ENCODE measurements around the gene SORBS2. TPM values are rescaled to one million over a fixed set of nuclear protein-coding genes. Genes with fewer than 3 reads are reported as not detected.

The SORBS2 gene
- total RNA-seq, 4 donors from 2014 or later, result 92.7 to 234 (median 122) TPM

DNA sequence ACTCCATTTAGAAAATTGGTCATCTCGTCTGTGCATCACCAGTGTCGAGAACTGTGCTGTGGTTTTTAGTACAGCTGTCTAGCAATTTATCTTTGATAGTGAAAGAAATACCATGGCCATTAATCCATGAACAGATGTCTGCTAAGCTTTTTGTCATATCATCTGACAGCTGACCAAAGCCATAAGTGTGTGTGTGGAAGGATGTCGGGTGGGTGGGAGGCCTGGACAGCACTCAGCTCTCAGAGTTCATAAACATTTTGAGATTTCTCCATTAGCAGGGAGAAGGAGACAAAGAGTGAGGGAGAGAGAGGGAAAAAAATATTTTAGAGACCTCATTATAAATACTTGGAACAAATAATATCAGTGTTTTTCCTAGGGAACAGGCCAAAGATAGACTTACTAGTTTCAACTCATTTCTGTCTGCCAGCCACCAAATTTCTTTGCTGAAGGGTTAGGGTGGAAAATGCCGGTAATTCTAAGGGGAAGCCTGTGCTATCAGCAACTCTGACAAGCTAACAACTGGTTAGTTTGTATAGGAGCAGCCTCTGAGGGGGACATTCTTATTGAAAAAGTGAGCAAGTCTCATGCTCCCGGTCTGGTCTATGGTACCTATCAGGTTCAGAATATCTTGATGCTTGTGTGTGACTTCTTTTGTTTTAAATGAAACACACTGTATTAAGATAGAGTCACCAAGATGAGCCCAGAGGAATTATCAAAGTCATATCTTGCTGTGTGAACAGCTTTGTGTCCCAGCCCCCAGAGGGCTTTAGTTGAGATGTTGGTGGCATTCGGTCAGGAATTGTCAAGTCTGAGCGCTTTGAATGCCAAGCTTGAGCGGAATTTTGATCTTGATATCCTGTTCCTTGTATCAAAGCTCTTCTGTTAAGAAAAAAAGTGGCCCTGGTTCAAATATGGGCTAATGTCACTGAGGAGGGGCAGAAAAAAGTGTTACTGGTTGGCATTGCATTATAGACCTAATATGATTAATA lies 234.7 kb downstream of the SORBS2 start:
- intact Hi-C loops (cut with DNase I; ENCODE audit: low total_unique reads), result no loop called here
- Histone ChIP-seq H3K36me3 (no peaks in the 10 kb centered on the region), H3K4me1 (peaks cover 0 to 11% (median 0%) of the 10 kb centered on the region in 4 donors), H3K4me3 (no peak overlapping the region), H3K27me3 (no peaks in the 10 kb centered on the region), H3K27ac (peak overlapping the region; percentile 14 to 59 (median 34)), H3K9me3 (no peaks in the 10 kb centered on the region)
- WGBS, 2 donors (ENCODE audit: low coverage in 1 of 2), result 76 to 79% methylated on average over 6 to 8 of the region's 8 CpGs
- in situ Hi-C loops (cut with MboI; ENCODE audit: low pct_ligation_motif_present in 1 of 4, low pct_unique_long_range_greater_than_20kb in 1 of 4, low sequenced_read_pairs in 3 of 4), result no loop called here
- TF ChIP-seq POLR2A (IDR thresholded peaks at IDR 0.05) (no peak), EP300 (IDR thresholded peaks at IDR 0.05; ENCODE audit: low read depth) (no peak)
- no peak for DNase-seq

DNA sequence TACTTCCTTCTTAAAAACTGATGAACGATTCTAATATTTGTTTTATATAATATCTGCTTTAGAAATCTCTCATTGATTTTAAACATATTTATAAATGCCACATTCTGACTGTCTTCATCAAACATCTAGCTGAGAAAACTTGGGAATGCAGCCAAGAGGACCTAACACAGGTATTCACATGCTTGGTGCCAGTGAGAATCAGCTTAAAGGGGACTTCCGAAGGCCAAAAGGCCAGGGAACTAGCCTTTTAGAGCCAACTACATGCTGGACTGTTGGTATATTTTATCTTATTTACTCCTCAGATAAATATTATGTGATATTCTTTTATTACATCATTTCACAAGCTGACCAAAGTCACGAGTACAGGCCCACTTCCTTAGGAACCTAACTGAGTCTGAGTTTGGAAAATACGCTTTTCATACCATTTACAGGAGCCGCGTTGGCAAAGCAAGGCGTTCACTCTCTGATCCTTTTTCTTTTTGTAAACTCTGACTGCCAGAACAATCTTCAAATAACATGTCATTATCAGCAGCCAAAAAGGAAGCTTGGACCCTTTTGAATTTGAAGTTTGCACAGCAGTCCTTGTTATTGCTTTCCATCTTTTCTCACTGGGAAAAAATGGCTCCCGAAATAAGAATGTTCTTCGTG lies 235.6 kb downstream of the SORBS2 start:
- in situ Hi-C loops (cut with MboI; ENCODE audit: low pct_ligation_motif_present in 1 of 4, low pct_unique_long_range_greater_than_20kb in 1 of 4, low sequenced_read_pairs in 3 of 4), result no loop called here
- H3K27ac ChIP-seq, result peak overlapping the region; percentile 14 to 59 (median 34)

GRCh38 chr4:185573651-185574199 lies 238.3 kb downstream of the SORBS2 start:
- TF ChIP-seq POLR2A (IDR thresholded peaks at IDR 0.05) (no peak), POLR2AphosphoS5 (IDR thresholded peaks at IDR 0.05) (no peak), CTCF (IDR thresholded peaks at IDR 0.05) (no peak), EP300 (IDR thresholded peaks at IDR 0.05; ENCODE audit: low read depth) (no peak)
- H3K27me3 ChIP-seq, result no peaks in the 10 kb centered on the region
- H3K4me3 ChIP-seq, result no peak overlapping the region
- WGBS, 2 donors (ENCODE audit: low coverage in 1 of 2), result 65 to 100% methylated on average over 1 to 10 of the region's 10 CpGs
- peaks cover 0 to 11% (median 0%) of the 10 kb centered on the region in 4 donors for H3K4me1 ChIP-seq
- no peak for DNase-seq
- H3K9me3 ChIP-seq, result no peaks in the 10 kb centered on the region
- in situ Hi-C loops (cut with MboI; ENCODE audit: low pct_ligation_motif_present in 1 of 4, low pct_unique_long_range_greater_than_20kb in 1 of 4, low sequenced_read_pairs in 3 of 4) (no loop called here), intact Hi-C loops (cut with DNase I; ENCODE audit: low total_unique reads) (no loop called here)
- no peaks in the 10 kb centered on the region for H3K36me3 ChIP-seq
- H3K27ac ChIP-seq, result peak overlapping the region in 1 of 4 donors; percentile 38

More for the DNA sequence above, 235.6 kb downstream of the SORBS2 start:
- DNase-seq, result no peak
- intact Hi-C loops (cut with DNase I; ENCODE audit: low total_unique reads), result no loop called here
- TF ChIP-seq EP300 (IDR thresholded peaks at IDR 0.05; ENCODE audit: low read depth), result no peak
- TF ChIP-seq CTCF (IDR thresholded peaks at IDR 0.05), result no peak
- TF ChIP-seq POLR2AphosphoS5 (IDR thresholded peaks at IDR 0.05), result no peak
- no peak for TF ChIP-seq POLR2A (IDR thresholded peaks at IDR 0.05)
- H3K27me3 ChIP-seq, result no peaks in the 10 kb centered on the region
- H3K36me3 ChIP-seq, result no peaks in the 10 kb centered on the region
- no peaks in the 10 kb centered on the region for H3K9me3 ChIP-seq
- H3K4me1 ChIP-seq, result peaks cover 0 to 11% (median 0%) of the 10 kb centered on the region in 4 donors
- H3K4me3 ChIP-seq, result no peak overlapping the region
- 64 to 74% methylated on average over 9 of the region's 9 CpGs for whole genome bisulfite sequencing, 2 donors (ENCODE audit: low coverage in 1 of 2)

DNA sequence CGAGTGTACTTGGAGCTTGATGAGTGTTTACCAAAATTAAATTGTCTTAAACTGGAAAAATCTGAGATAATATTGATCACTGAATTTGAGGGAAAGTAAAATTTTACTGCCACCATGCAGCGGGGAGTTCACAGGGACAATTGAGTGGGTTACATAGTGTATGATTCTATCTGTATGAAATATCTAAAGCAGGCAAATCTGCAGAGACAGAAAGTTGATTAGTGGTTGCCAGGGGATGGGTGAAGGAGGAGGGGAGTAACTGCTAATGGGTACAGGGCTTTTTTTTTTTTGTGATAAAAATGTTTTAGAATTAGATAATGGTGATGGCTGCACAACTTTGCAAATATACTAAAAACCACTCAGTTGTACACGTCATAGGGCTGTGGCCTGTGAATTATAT lies 241.3 kb downstream of the SORBS2 start:
- Histone ChIP-seq H3K9me3 (no peaks in the 10 kb centered on the region), H3K4me3 (no peak overlapping the region), H3K36me3 (no peaks in the 10 kb centered on the region), H3K4me1 (peaks cover 0 to 21% (median 14%) of the 10 kb centered on the region in 4 donors), H3K27me3 (no peaks in the 10 kb centered on the region), H3K27ac (peak overlapping the region in 1 of 4 donors; percentile 86)
- intact Hi-C loops (cut with DNase I; ENCODE audit: low total_unique reads), result no loop called here
- in situ Hi-C loops (cut with MboI; ENCODE audit: low pct_ligation_motif_present in 1 of 4, low pct_unique_long_range_greater_than_20kb in 1 of 4, low sequenced_read_pairs in 3 of 4), result no loop called here
- WGBS, 2 donors (ENCODE audit: low coverage in 1 of 2), result 80 to 91% methylated on average over 2 to 3 of the region's 3 CpGs
- TF ChIP-seq CTCF (IDR thresholded peaks at IDR 0.05) (no peak), EP300 (IDR thresholded peaks at IDR 0.05; ENCODE audit: low read depth) (no peak), POLR2A (IDR thresholded peaks at IDR 0.05) (no peak), POLR2AphosphoS5 (IDR thresholded peaks at IDR 0.05) (no peak)
- no peak for DNase-seq

Measured in transverse colon (tissue), 4 donors.